ENCODE results near the gene PRKAG2. TPM values are rescaled to one million over a fixed set of nuclear protein-coding genes. Genes with fewer than 3 reads are reported as not detected.
A peak's percentile ranks its signal among the peaks of the same experiment; 100 is the strongest.

Gene PRKAG2
- total RNA-seq, 1 donor from 2014 or later: 18.5 TPM

- Mint-ChIP-seq H3K36me3 (ENCODE audit: low read depth) (no peaks in the 10 kb centered on the region), H3K27ac (no peak overlapping the region), H3K9me3 (peaks cover 13% of the 10 kb centered on the region), H3K4me1 (ENCODE audit: low read depth) (peaks cover 9% of the 10 kb centered on the region), H3K27me3 (ENCODE audit: insufficient read depth) (peaks cover 5% of the 10 kb centered on the region), H3K4me3 (no peak overlapping the region)
- intact Hi-C loops (cut with micrococcal nuclease): no loop called here
- DNase-seq (ENCODE audit: low spot score): no peak
These were observed 115.7 kb downstream of the PRKAG2 start for GRCh38 chr7:151761231-151761630.

GRCh38 chr7:151759591-151760042 lies 117.3 kb downstream of the PRKAG2 start:
- peaks cover 5% of the 10 kb centered on the region for H3K27me3 Mint-ChIP-seq (ENCODE audit: insufficient read depth)
- intact Hi-C loops (cut with micrococcal nuclease): loop anchor here (1.0 kb wide), 5 partner anchors 133 to 391 kb away; no protein-coding TSS in a partner anchor
- H3K4me3 Mint-ChIP-seq: no peak overlapping the region
- peaks cover 14% of the 10 kb centered on the region for H3K4me1 Mint-ChIP-seq (ENCODE audit: low read depth)
- no peaks in the 10 kb centered on the region for H3K9me3 Mint-ChIP-seq
- no peaks in the 10 kb centered on the region for H3K36me3 Mint-ChIP-seq (ENCODE audit: low read depth)
- no peak overlapping the region for H3K27ac Mint-ChIP-seq
- peak; percentile 43 for DNase-seq (ENCODE audit: low spot score)

GRCh38 chr7:151758622-151759540 lies 118.0 kb downstream of the PRKAG2 start:
- Mint-ChIP-seq H3K27ac (no peak overlapping the region), H3K4me3 (no peak overlapping the region), H3K36me3 (ENCODE audit: low read depth) (no peaks in the 10 kb centered on the region), H3K4me1 (ENCODE audit: low read depth) (peaks cover 14% of the 10 kb centered on the region), H3K27me3 (ENCODE audit: insufficient read depth) (peaks cover 5% of the 10 kb centered on the region), H3K9me3 (no peaks in the 10 kb centered on the region)
- intact Hi-C loops (cut with micrococcal nuclease): loop anchor here (1.0 kb wide), 6 partner anchors 133 to 391 kb away; no protein-coding TSS in a partner anchor
- DNase-seq (ENCODE audit: low spot score): no peak

- Mint-ChIP-seq H3K4me3 (no peak overlapping the region), H3K27me3 (ENCODE audit: insufficient read depth) (peaks cover 5% of the 10 kb centered on the region), H3K4me1 (ENCODE audit: low read depth) (peaks cover 14% of the 10 kb centered on the region), H3K27ac (no peak overlapping the region), H3K9me3 (no peaks in the 10 kb centered on the region), H3K36me3 (ENCODE audit: low read depth) (no peaks in the 10 kb centered on the region)
- intact Hi-C loops (cut with micrococcal nuclease): no loop called here
- DNase-seq (ENCODE audit: low spot score): no peak
These were observed 119.6 kb downstream of the PRKAG2 start for GRCh38 chr7:151757274-151757673.

- intact Hi-C loops (cut with micrococcal nuclease): no loop called here
- no peaks in the 10 kb centered on the region for H3K36me3 Mint-ChIP-seq (ENCODE audit: low read depth)
These were observed 120.0 kb downstream of the PRKAG2 start for GRCh38 chr7:151756866-151757265.

GRCh38 chr7:151756076-151756731 lies 120.7 kb downstream of the PRKAG2 start:
- Mint-ChIP-seq H3K36me3 (ENCODE audit: low read depth) (no peaks in the 10 kb centered on the region), H3K27me3 (ENCODE audit: insufficient read depth) (peaks cover 5% of the 10 kb centered on the region), H3K9me3 (no peaks in the 10 kb centered on the region), H3K4me1 (ENCODE audit: low read depth) (peaks cover 14% of the 10 kb centered on the region), H3K27ac (no peak overlapping the region), H3K4me3 (peak overlapping the region; percentile 3)
- peak; percentile 20 for DNase-seq (ENCODE audit: low spot score)
- intact Hi-C loops (cut with micrococcal nuclease): no loop called here

More at GRCh38 chr7:151756866-151757265, 120.0 kb downstream of the PRKAG2 start:
- peaks cover 5% of the 10 kb centered on the region for H3K27me3 Mint-ChIP-seq (ENCODE audit: insufficient read depth)
- H3K9me3 Mint-ChIP-seq: no peaks in the 10 kb centered on the region
- peaks cover 14% of the 10 kb centered on the region for H3K4me1 Mint-ChIP-seq (ENCODE audit: low read depth)
- no peak for DNase-seq (ENCODE audit: low spot score)
- no peak overlapping the region for H3K4me3 Mint-ChIP-seq
- no peak overlapping the region for H3K27ac Mint-ChIP-seq

GRCh38 chr7:151755131-151755801 lies 121.6 kb downstream of the PRKAG2 start:
- no peak overlapping the region for H3K4me3 Mint-ChIP-seq
- H3K27ac Mint-ChIP-seq: no peak overlapping the region
- no peaks in the 10 kb centered on the region for H3K36me3 Mint-ChIP-seq (ENCODE audit: low read depth)
- peaks cover 5% of the 10 kb centered on the region for H3K27me3 Mint-ChIP-seq (ENCODE audit: insufficient read depth)
- no peaks in the 10 kb centered on the region for H3K9me3 Mint-ChIP-seq
- intact Hi-C loops (cut with micrococcal nuclease): no loop called here
- peaks cover 14% of the 10 kb centered on the region for H3K4me1 Mint-ChIP-seq (ENCODE audit: low read depth)
- DNase-seq (ENCODE audit: low spot score): no peak

- Mint-ChIP-seq H3K4me1 (ENCODE audit: low read depth) (peaks cover 14% of the 10 kb centered on the region), H3K9me3 (no peaks in the 10 kb centered on the region), H3K27ac (no peak overlapping the region), H3K4me3 (no peak overlapping the region), H3K36me3 (ENCODE audit: low read depth) (no peaks in the 10 kb centered on the region), H3K27me3 (ENCODE audit: insufficient read depth) (peaks cover 5% of the 10 kb centered on the region)
- DNase-seq (ENCODE audit: low spot score): no peak
- intact Hi-C loops (cut with micrococcal nuclease): no loop called here
These were observed 122.2 kb downstream of the PRKAG2 start for GRCh38 chr7:151754688-151755130.

GRCh38 chr7:151754142-151754590 lies 122.7 kb downstream of the PRKAG2 start:
- H3K27ac Mint-ChIP-seq: no peak overlapping the region
- no peaks in the 10 kb centered on the region for H3K9me3 Mint-ChIP-seq
- no peaks in the 10 kb centered on the region for H3K36me3 Mint-ChIP-seq (ENCODE audit: low read depth)
- intact Hi-C loops (cut with micrococcal nuclease): no loop called here
- no peak overlapping the region for H3K4me3 Mint-ChIP-seq
- H3K4me1 Mint-ChIP-seq (ENCODE audit: low read depth): peaks cover 14% of the 10 kb centered on the region
- H3K27me3 Mint-ChIP-seq (ENCODE audit: insufficient read depth): peaks cover 4% of the 10 kb centered on the region
- no peak for DNase-seq (ENCODE audit: low spot score)

- intact Hi-C loops (cut with micrococcal nuclease): no loop called here
- Mint-ChIP-seq H3K27ac (no peak overlapping the region), H3K4me3 (no peak overlapping the region), H3K36me3 (ENCODE audit: low read depth) (no peaks in the 10 kb centered on the region), H3K9me3 (no peaks in the 10 kb centered on the region), H3K4me1 (ENCODE audit: low read depth) (peaks cover 14% of the 10 kb centered on the region), H3K27me3 (ENCODE audit: insufficient read depth) (no peaks in the 10 kb centered on the region)
- no peak for DNase-seq (ENCODE audit: low spot score)
These were observed 123.9 kb downstream of the PRKAG2 start for GRCh38 chr7:151752816-151753595.

- Mint-ChIP-seq H3K36me3 (ENCODE audit: low read depth) (no peaks in the 10 kb centered on the region), H3K27ac (no peak overlapping the region), H3K4me1 (ENCODE audit: low read depth) (peaks cover 13% of the 10 kb centered on the region), H3K27me3 (ENCODE audit: insufficient read depth) (no peaks in the 10 kb centered on the region), H3K9me3 (no peaks in the 10 kb centered on the region), H3K4me3 (no peak overlapping the region)
- DNase-seq (ENCODE audit: low spot score): no peak
- intact Hi-C loops (cut with micrococcal nuclease): no loop called here
These were observed 124.9 kb downstream of the PRKAG2 start for GRCh38 chr7:151752037-151752436.

GRCh38 chr7:151748733-151749132 lies 128.2 kb downstream of the PRKAG2 start:
- Mint-ChIP-seq H3K9me3 (no peaks in the 10 kb centered on the region), H3K4me3 (no peak overlapping the region), H3K27me3 (ENCODE audit: insufficient read depth) (no peaks in the 10 kb centered on the region)

More at GRCh38 chr7:151748733-151749132, 128.2 kb downstream of the PRKAG2 start:
- Mint-ChIP-seq H3K4me1 (ENCODE audit: low read depth) (peaks cover under 1% of the 10 kb centered on the region), H3K27ac (no peak overlapping the region), H3K36me3 (ENCODE audit: low read depth) (no peaks in the 10 kb centered on the region)
- DNase-seq (ENCODE audit: low spot score): no peak
- intact Hi-C loops (cut with micrococcal nuclease): no loop called here
